ENCODE data around the gene PHLPP1. TPM values are rescaled to one million over a fixed set of nuclear protein-coding genes. Genes with fewer than 3 reads are reported as not detected.
"Not testable (repeated sequence)": the region's sequence is repeated elsewhere in the genome, so short reads cannot be mapped to it uniquely, and the experiment has no call there.

Gene PHLPP1
- total and polyA plus RNA-seq, 2 donors, result 6.6 to 27.3 TPM

GRCh38 chr18:62723666-62724281, 8.4 kb downstream of the PHLPP1 start:
- DNase-seq (ENCODE audit: extremely low spot score), result no peak
- Histone ChIP-seq H3K4me3 (ENCODE audit: low read depth, low read length) (no peak overlapping the region), H3K36me3 (ENCODE audit: insufficient read depth) (peaks cover 3% of the 10 kb centered on the region), H3K4me1 (ENCODE audit: insufficient read depth) (no peaks in the 10 kb centered on the region), H3K27ac (ENCODE audit: low read depth) (no peak overlapping the region)
- WGBS, result 70% methylated on average over 5 of the region's 5 CpGs

DNA sequence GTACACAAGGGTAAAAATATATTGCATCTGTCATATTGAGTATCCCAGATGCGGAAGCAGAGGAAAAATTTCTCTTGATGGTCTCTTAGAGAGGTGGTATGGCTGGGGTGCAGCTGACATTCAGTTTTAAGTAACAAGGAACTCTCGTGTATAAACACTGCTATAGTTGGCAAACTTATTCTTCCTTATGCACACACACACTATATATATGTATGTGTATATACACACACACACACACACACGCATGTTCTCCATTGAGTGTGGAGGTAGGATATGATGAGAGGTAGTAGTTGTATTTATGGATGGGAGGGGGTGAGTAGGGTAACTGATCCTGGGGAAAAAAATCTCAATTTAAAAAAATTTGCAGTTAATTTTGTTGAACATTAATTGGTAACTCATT, 10.6 kb downstream of the PHLPP1 start:
- WGBS, result 87% methylated on average over 3 of the region's 3 CpGs
- Histone ChIP-seq H3K36me3 (ENCODE audit: insufficient read depth) (no peaks in the 10 kb centered on the region), H3K4me1 (ENCODE audit: insufficient read depth) (no peaks in the 10 kb centered on the region)

GRCh38 chr18:62728254-62728653, 12.9 kb downstream of the PHLPP1 start:
- no peaks in the 10 kb centered on the region for H3K36me3 ChIP-seq (ENCODE audit: insufficient read depth)
- H3K4me1 ChIP-seq (ENCODE audit: insufficient read depth), result no peaks in the 10 kb centered on the region
- 99% methylated on average over 2 of the region's 2 CpGs for WGBS
- no peak for DNase-seq (ENCODE audit: extremely low spot score)
- no peak overlapping the region for H3K4me3 ChIP-seq (ENCODE audit: low read depth, low read length)
- H3K27ac ChIP-seq (ENCODE audit: low read depth), result no peak overlapping the region

More for the DNA sequence above, 10.6 kb downstream of the PHLPP1 start:
- Histone ChIP-seq H3K4me3 (ENCODE audit: low read depth, low read length) (no peak overlapping the region), H3K27ac (ENCODE audit: low read depth) (no peak overlapping the region)
- no peak for DNase-seq (ENCODE audit: extremely low spot score)

DNA sequence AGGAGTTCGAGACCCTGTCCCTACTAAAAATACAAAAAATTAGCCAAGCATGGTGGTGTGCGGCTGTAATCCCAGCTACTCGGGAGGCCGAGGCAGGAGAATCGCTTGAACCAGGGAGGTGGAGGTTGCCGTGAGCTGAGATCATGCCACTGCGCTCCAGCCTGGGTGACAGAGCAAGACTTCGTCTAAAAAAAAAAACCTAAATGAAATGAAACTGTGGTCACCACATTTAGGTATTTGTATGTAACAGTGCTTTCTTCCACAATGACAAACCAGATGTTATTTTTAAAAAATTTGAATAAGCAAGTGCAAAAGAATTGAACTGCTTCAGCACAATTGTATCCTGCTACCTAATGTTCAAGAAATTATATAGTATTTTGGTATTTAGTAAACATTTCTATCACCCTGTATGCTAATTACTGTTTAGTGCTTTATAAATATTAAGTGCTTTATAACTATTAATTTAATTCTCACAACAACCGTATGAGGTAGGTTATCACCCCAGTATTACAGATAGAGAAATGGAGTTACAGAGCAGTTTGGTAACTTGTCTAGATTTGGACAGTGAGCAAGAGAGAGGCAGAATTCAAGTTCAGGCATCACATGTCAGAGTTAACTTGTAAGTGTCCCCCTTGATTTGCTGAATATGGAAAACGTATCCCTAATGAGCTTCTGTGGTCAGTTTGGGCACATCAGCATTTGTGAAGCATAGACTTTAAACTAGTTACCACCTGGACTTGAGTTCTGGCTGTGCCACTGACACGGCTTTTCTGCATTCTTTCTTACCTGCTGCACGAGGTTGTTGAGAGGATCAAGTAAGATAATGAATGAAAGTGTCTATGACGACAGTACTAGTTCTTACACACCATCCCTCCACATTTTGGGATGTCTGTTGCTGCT, 14.4 kb downstream of the PHLPP1 start:
- Histone ChIP-seq H3K4me3 (ENCODE audit: low read depth, low read length) (no peak overlapping the region), H3K27ac (ENCODE audit: low read depth) (no peak overlapping the region), H3K4me1 (ENCODE audit: insufficient read depth) (peaks cover 1% of the 10 kb centered on the region), H3K36me3 (ENCODE audit: insufficient read depth) (no peaks in the 10 kb centered on the region)
- WGBS, result 95% methylated on average over 13 of the region's 13 CpGs
- DNase-seq (ENCODE audit: extremely low spot score), result no peak

GRCh38 chr18:62730941-62731340, 15.6 kb downstream of the PHLPP1 start:
- no peaks in the 10 kb centered on the region for H3K36me3 ChIP-seq (ENCODE audit: insufficient read depth)
- DNase-seq (ENCODE audit: extremely low spot score), result no peak
- peaks cover 1% of the 10 kb centered on the region for H3K4me1 ChIP-seq (ENCODE audit: insufficient read depth)
- H3K27ac ChIP-seq (ENCODE audit: low read depth), result no peak overlapping the region
- WGBS, result 88% methylated on average over 3 of the region's 3 CpGs
- no peak overlapping the region for H3K4me3 ChIP-seq (ENCODE audit: low read depth, low read length)

DNA sequence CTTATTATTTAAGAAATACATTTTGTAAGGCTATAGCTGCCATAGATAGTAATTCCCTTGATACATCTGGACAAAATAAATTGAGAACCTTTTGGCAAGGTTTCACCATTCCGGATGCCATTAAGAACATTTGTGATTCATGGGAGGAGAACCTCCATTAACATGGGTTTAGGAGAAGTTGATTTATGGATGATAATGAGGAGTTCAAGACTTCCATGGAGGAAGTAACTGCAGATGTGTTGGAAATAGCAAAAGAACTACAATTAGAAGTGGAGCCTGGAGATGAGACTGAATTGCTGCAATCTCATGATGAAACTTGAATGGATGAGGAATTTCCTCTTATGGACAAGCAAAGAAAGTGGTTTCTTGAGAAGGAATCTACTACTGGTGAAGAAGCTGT, 17.3 kb downstream of the PHLPP1 start:
- no peaks in the 10 kb centered on the region for H3K36me3 ChIP-seq (ENCODE audit: insufficient read depth)
- WGBS, result 93% methylated on average over 1 of the region's 1 CpG
- H3K4me1 ChIP-seq (ENCODE audit: insufficient read depth), result peaks cover 1% of the 10 kb centered on the region
- DNase-seq (ENCODE audit: extremely low spot score), result no peak
- no peak overlapping the region for H3K27ac ChIP-seq (ENCODE audit: low read depth)
- no peak overlapping the region for H3K4me3 ChIP-seq (ENCODE audit: low read depth, low read length)

DNA sequence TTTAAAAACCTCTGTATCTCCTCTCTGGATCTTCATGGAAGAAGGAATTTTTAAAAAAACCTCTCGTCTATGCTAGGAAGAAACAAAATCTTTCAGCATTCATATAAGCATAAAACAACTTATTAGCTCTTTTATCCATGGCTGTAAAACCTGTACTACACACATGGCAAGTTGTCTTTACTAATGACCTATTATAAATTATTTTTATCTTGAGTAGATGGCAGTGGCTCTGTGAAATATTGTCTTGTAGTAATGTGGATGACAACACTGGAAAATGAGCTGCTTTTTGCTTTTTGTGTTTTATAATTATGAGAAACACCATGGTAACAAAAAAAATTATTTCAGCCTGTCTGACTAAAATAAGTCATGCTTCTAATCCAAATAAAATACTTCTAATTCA, 18.9 kb downstream of the PHLPP1 start:
- H3K36me3 ChIP-seq (ENCODE audit: insufficient read depth), result no peaks in the 10 kb centered on the region
- H3K4me3 ChIP-seq (ENCODE audit: low read depth, low read length), result no peak overlapping the region
- peaks cover 1% of the 10 kb centered on the region for H3K4me1 ChIP-seq (ENCODE audit: insufficient read depth)
- WGBS, result 48% methylated on average over 1 of the region's 1 CpG
- no peak overlapping the region for H3K27ac ChIP-seq (ENCODE audit: low read depth)
- no peak for DNase-seq (ENCODE audit: extremely low spot score)

DNA sequence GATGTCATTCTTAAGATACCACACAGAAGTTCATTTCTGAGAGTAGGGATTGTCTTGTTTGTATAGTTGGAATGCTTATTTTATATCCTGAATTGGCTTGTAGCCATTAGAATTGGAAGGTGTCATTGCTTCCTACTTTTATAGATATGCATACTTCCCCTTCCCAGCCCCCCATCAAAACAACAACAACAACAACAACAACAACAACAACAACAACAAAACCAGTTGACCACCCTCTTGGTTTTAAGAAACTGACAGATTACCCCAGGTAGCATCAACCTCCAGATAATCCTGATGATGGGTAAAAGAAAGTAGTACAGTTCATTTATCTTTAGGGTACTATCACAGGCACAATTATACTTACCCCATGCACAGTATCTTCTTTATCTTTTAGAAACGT, 20.0 kb downstream of the PHLPP1 start:
- H3K4me1 ChIP-seq (ENCODE audit: insufficient read depth), result peaks cover 1% of the 10 kb centered on the region
- DNase-seq (ENCODE audit: extremely low spot score), result no peak
- H3K27ac ChIP-seq (ENCODE audit: low read depth), result no peak overlapping the region
- H3K36me3 ChIP-seq (ENCODE audit: insufficient read depth), result no peaks in the 10 kb centered on the region
- 83% methylated on average over 1 of the region's 1 CpG for WGBS
- no peak overlapping the region for H3K4me3 ChIP-seq (ENCODE audit: low read depth, low read length)

GRCh38 chr18:62736077-62736855, 20.9 kb downstream of the PHLPP1 start:
- H3K4me3 ChIP-seq (ENCODE audit: low read depth, low read length), result no peak overlapping the region
- no peaks in the 10 kb centered on the region for H3K36me3 ChIP-seq (ENCODE audit: insufficient read depth)
- no peak for DNase-seq (ENCODE audit: extremely low spot score)
- peaks cover 1% of the 10 kb centered on the region for H3K4me1 ChIP-seq (ENCODE audit: insufficient read depth)
- WGBS, result 97% methylated on average over 4 of the region's 4 CpGs
- no peak overlapping the region for H3K27ac ChIP-seq (ENCODE audit: low read depth)

- Histone ChIP-seq H3K36me3 (ENCODE audit: insufficient read depth) (no peaks in the 10 kb centered on the region), H3K4me1 (ENCODE audit: insufficient read depth) (peaks cover 1% of the 10 kb centered on the region), H3K4me3 (ENCODE audit: low read depth, low read length) (no peak overlapping the region), H3K27ac (ENCODE audit: low read depth) (no peak overlapping the region)
- no peak for DNase-seq (ENCODE audit: extremely low spot score)
- WGBS, result 89% methylated on average over 6 of the region's 6 CpGs
These were observed 22.0 kb downstream of the PHLPP1 start for GRCh38 chr18:62737241-62737873.

GRCh38 chr18:62738639-62739038, 23.3 kb downstream of the PHLPP1 start:
- H3K27ac ChIP-seq (ENCODE audit: low read depth), result no peak overlapping the region
- 100% methylated on average over 1 of the region's 1 CpG for WGBS
- no peaks in the 10 kb centered on the region for H3K36me3 ChIP-seq (ENCODE audit: insufficient read depth)
- DNase-seq (ENCODE audit: extremely low spot score), result no peak
- H3K4me1 ChIP-seq (ENCODE audit: insufficient read depth), result no peaks in the 10 kb centered on the region
- no peak overlapping the region for H3K4me3 ChIP-seq (ENCODE audit: low read depth, low read length)

DNA sequence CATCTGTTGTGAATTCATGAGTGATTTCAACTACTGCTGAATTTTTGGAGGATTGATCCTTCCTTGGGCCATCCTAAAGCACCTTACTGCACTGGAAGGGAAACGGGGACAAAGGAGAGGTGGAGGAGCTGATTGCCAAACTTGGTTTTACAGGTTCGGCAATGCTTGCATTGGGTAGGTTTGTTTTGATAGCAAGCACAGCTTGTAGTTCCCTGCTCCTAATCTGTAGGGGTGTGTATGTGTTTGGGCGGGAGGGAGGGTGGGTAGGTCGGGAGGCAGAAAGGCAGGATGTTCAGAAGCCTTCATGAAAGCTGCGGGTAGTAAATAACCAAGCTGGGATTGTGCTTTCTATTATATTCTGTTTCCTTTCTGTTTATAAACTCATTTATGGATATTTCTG, 24.6 kb downstream of the PHLPP1 start:
- H3K4me1 ChIP-seq (ENCODE audit: insufficient read depth), result no peaks in the 10 kb centered on the region
- DNase-seq (ENCODE audit: extremely low spot score), result no peak
- no peak overlapping the region for H3K27ac ChIP-seq (ENCODE audit: low read depth)
- WGBS, result 78% methylated on average over 5 of the region's 5 CpGs
- H3K4me3 ChIP-seq (ENCODE audit: low read depth, low read length), result no peak overlapping the region
- no peaks in the 10 kb centered on the region for H3K36me3 ChIP-seq (ENCODE audit: insufficient read depth)

- WGBS, result 80% methylated on average over 5 of the region's 5 CpGs
- H3K27ac ChIP-seq (ENCODE audit: low read depth), result peak overlapping the region; percentile 45
- not testable (repeated sequence) for H3K4me3 ChIP-seq (ENCODE audit: low read depth, low read length); DNase-seq (ENCODE audit: extremely low spot score); H3K4me1 ChIP-seq (ENCODE audit: insufficient read depth); H3K36me3 ChIP-seq (ENCODE audit: insufficient read depth)
These were observed 25.3 kb downstream of the PHLPP1 start for GRCh38 chr18:62740650-62741049.

Measured in urinary bladder (tissue), 4 donors.